Hepatocyte (in vitro differentiated cells): ENCODE data around the gene TFDP1.

Experiments
- CTCF ChIP-seq: fragments of 200-600 bp; sonication (generic); IDR thresholded peaks from 2 replicates; pipeline ENCODE4 v1.5.1; 2016; ENCODE audit warnings: antibody characterized with exemption, mild to moderate bottlenecking; ENCODE audit not compliant: poor library complexity
- EZH2 ChIP-seq: fragments of 200-600 bp; sonication (generic); IDR thresholded peaks from 2 replicates; pipeline ENCODE4 v1.6.1; 2016; ENCODE audit warnings: antibody characterized with exemption, mild to moderate bottlenecking, borderline replicate concordance
- EZH2phosphoT487 ChIP-seq: fragments of 200-600 bp; sonication (generic); IDR thresholded peaks from one replicate; pipeline ENCODE4 v1.6.1; 2018; ENCODE audit warnings: antibody characterized with exemption, mild to moderate bottlenecking, low read depth, moderate library complexity; ENCODE audit not compliant: unreplicated experiment, severe bottlenecking

- TF ChIP-seq CTCF (no peak), EZH2phosphoT487 (no peak), EZH2 (no peak)
Observed at GRCh38 chr13:113637262-113638160, 53.0 kb downstream of the TFDP1 start.
